ENCODE measurements around the gene ELP5.

Gene ELP5

DNA sequence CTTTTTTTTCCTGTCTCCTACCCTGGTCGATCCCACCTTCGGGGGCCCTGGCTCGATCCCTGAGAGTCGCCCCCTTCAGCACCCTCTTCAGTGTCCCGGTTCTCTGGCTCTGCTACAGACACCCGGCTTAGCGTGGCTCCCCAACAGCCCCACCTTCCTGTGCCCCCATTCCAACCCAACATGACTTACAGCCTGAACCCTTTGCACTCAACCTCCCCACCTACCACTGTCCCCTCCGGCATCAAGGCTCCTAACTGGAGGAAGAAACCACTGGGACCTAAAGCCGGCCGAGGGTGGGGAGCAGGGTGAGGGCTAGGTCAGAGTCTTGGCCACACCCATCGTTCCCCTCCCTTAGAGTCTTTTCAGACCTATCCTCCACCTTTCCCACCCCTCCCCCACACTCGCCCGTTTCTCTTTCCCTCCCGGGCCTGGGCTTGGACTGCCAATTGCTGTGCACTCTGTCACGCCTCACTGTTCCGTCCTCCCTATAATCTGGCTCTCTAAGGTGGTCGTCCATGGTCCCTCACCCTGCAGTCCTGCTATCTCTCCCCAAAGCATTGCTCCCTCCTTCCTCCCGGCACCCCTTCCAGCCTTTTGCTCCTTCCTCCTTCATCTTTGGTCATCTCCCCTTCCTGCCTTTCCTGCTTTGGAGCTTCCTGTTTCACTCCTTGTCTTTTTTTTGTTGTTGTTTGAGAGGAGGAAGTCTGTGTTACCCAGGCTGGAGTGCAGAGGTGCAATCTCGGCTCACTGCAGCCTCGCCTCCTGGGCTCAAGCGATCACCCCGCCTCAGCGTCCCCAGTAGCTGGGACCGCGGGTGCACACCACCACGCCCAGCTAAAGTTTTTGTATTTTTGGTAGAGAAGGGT lies 11.2 kb downstream of the ELP5 start (continued):
- TF ChIP-seq, protein P1, sequence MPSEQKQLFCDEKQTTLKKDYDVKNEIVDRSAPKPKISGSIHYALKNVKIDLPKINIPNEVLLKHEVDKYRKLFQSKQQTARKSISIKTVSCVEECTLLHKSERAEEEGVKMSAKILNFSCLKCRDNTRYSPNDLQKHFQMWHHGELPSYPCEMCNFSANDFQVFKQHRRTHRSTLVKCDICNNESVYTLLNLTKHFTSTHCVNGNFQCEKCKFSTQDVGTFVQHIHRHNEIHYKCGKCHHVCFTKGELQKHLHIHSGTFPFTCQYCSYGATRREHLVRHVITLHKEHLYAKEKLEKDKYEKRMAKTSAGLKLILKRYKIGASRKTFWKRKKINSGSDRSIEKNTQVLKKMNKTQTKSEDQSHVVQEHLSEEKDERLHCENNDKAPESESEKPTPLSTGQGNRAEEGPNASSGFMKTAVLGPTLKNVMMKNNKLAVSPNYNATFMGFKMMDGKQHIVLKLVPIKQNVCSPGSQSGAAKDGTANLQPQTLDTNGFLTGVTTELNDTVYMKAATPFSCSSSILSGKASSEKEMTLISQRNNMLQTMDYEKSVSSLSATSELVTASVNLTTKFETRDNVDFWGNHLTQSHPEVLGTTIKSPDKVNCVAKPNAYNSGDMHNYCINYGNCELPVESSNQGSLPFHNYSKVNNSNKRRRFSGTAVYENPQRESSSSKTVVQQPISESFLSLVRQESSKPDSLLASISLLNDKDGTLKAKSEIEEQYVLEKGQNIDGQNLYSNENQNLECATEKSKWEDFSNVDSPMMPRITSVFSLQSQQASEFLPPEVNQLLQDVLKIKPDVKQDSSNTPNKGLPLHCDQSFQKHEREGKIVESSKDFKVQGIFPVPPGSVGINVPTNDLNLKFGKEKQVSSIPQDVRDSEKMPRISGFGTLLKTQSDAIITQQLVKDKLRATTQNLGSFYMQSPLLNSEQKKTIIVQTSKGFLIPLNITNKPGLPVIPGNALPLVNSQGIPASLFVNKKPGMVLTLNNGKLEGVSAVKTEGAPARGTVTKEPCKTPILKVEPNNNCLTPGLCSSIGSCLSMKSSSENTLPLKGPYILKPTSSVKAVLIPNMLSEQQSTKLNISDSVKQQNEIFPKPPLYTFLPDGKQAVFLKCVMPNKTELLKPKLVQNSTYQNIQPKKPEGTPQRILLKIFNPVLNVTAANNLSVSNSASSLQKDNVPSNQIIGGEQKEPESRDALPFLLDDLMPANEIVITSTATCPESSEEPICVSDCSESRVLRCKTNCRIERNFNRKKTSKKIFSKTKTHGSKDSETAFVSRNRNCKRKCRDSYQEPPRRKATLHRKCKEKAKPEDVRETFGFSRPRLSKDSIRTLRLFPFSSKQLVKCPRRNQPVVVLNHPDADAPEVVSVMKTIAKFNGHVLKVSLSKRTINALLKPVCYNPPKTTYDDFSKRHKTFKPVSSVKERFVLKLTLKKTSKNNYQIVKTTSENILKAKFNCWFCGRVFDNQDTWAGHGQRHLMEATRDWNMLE (tag by site-specific recombination; conservative IDR thresholded peaks at IDR 0.05; ENCODE audit: low read depth) = no peak
- TF ChIP-seq WT1 (tag by site-specific recombination; IDR thresholded peaks at IDR 0.05) (peak; percentile 63), ZNF501 (tag by site-specific recombination; IDR thresholded peaks at IDR 0.05) (peak; percentile 47; the same call in 1 of the 2 replicates), BCL11B (tag by site-specific recombination; IDR thresholded peaks at IDR 0.05; ENCODE audit: low read depth) (no peak; the same call in 1 of the 2 replicates), ZFP3 (tag by site-specific recombination; IDR thresholded peaks at IDR 0.05; ENCODE audit: low read depth) (no peak), GLIS1 (tag by site-specific recombination; IDR thresholded peaks at IDR 0.05) (peak; percentile 31), ZSCAN16 (tag by site-specific recombination; IDR thresholded peaks at IDR 0.05) (no peak), ZNF544 (tag by site-specific recombination; IDR thresholded peaks at IDR 0.05) (no peak), ZNF174 (tag by site-specific recombination; IDR thresholded peaks at IDR 0.05) (no peak), ZNF629 (tag by site-specific recombination; IDR thresholded peaks at IDR 0.05) (peak; percentile 65), IKZF3 (tag by site-specific recombination; IDR thresholded peaks at IDR 0.05) (no peak), KLF9 (tag by site-specific recombination; IDR thresholded peaks at IDR 0.05; ENCODE audit: low read depth) (peak; percentile 24; the same call in 1 of the 2 replicates), ZNF626 (tag by site-specific recombination; IDR thresholded peaks at IDR 0.05) (no peak), ZSCAN23 (tag by site-specific recombination; IDR thresholded peaks at IDR 0.05) (no peak), PRDM1 (tag by site-specific recombination; IDR thresholded peaks at IDR 0.05) (peak; percentile 66), SCRT1 (tag by site-specific recombination; IDR thresholded peaks at IDR 0.05; ENCODE audit: borderline replicate concordance) (no peak), ZBTB17 (tag by site-specific recombination; IDR thresholded peaks at IDR 0.05) (peak; percentile 93), ZBTB21 (tag by site-specific recombination; IDR thresholded peaks at IDR 0.05) (no peak), ZBTB1 (tag by site-specific recombination; IDR thresholded peaks at IDR 0.05) (no peak), ZNF221 (tag by site-specific recombination; IDR thresholded peaks at IDR 0.05; ENCODE audit: borderline replicate concordance) (no peak), KLF10 (tag by site-specific recombination; IDR thresholded peaks at IDR 0.05) (no peak)
- TF ChIP-seq, protein P2, sequence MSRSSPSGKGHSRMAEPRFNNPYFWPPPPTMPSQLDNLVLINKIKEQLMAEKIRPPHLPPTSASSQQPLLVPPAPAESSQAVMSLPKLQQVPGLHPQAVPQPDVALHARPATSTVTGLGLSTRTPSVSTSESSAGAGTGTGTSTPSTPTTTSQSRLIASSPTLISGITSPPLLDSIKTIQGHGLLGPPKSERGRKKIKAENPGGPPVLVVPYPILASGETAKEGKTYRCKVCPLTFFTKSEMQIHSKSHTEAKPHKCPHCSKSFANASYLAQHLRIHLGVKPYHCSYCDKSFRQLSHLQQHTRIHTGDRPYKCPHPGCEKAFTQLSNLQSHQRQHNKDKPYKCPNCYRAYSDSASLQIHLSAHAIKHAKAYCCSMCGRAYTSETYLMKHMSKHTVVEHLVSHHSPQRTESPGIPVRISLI (tag by site-specific recombination; IDR thresholded peaks at IDR 0.05) = peak; percentile 38; the same call in 1 of the 2 replicates
- TF ChIP-seq, protein P3, sequence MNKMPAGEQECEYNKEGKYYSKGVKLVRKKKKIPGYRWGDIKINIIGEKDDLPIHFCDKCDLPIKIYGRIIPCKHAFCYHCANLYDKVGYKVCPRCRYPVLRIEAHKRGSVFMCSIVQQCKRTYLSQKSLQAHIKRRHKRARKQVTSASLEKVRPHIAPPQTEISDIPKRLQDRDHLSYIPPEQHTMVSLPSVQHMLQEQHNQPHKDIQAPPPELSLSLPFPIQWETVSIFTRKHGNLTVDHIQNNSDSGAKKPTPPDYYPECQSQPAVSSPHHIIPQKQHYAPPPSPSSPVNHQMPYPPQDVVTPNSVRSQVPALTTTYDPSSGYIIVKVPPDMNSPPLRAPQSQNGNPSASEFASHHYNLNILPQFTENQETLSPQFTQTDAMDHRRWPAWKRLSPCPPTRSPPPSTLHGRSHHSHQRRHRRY (tag by site-specific recombination; IDR thresholded peaks at IDR 0.05) = no peak
- TF ChIP-seq, protein P4, sequence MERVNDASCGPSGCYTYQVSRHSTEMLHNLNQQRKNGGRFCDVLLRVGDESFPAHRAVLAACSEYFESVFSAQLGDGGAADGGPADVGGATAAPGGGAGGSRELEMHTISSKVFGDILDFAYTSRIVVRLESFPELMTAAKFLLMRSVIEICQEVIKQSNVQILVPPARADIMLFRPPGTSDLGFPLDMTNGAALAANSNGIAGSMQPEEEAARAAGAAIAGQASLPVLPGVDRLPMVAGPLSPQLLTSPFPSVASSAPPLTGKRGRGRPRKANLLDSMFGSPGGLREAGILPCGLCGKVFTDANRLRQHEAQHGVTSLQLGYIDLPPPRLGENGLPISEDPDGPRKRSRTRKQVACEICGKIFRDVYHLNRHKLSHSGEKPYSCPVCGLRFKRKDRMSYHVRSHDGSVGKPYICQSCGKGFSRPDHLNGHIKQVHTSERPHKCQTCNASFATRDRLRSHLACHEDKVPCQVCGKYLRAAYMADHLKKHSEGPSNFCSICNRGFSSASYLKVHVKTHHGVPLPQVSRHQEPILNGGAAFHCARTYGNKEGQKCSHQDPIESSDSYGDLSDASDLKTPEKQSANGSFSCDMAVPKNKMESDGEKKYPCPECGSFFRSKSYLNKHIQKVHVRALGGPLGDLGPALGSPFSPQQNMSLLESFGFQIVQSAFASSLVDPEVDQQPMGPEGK (tag by site-specific recombination; IDR thresholded peaks at IDR 0.05) = peak; percentile 19; the same call in 1 of the 2 replicates
- TF ChIP-seq, protein P5, sequence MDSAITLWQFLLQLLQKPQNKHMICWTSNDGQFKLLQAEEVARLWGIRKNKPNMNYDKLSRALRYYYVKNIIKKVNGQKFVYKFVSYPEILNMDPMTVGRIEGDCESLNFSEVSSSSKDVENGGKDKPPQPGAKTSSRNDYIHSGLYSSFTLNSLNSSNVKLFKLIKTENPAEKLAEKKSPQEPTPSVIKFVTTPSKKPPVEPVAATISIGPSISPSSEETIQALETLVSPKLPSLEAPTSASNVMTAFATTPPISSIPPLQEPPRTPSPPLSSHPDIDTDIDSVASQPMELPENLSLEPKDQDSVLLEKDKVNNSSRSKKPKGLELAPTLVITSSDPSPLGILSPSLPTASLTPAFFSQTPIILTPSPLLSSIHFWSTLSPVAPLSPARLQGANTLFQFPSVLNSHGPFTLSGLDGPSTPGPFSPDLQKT (IDR thresholded peaks at IDR 0.05; ENCODE audit: borderline replicate concordance, low read depth, low read length) = no peak
- TF ChIP-seq, protein P6, sequence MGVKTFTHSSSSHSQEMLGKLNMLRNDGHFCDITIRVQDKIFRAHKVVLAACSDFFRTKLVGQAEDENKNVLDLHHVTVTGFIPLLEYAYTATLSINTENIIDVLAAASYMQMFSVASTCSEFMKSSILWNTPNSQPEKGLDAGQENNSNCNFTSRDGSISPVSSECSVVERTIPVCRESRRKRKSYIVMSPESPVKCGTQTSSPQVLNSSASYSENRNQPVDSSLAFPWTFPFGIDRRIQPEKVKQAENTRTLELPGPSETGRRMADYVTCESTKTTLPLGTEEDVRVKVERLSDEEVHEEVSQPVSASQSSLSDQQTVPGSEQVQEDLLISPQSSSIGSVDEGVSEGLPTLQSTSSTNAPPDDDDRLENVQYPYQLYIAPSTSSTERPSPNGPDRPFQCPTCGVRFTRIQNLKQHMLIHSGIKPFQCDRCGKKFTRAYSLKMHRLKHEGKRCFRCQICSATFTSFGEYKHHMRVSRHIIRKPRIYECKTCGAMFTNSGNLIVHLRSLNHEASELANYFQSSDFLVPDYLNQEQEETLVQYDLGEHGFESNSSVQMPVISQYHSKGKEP (tag by site-specific recombination; IDR thresholded peaks at IDR 0.05) = no peak
